PC-9 (cell line): ENCODE measurements around the gene KISS1. TPM values are rescaled to one million over a fixed set of nuclear protein-coding genes. Genes with fewer than 3 reads are reported as not detected.

Experiments
- BruUV-seq: library from RNA; stranded (reverse); fragments of 400-500 nt; replicated peaks from 2 replicates; lab custom pipeline; 2021; lab: Mats Ljungman, UMichigan
- CTCF ChIA-PET: fragments of 300-600 bp; sonication (Branson Sonifier 250); formaldehyde crosslinking; loops from one replicate; lab custom pipeline; 2022; ENCODE audit warnings: antibody characterized with exemption; lab: Charles Lee
- POLR2A ChIA-PET: fragments of 300-600 bp; sonication (Branson Sonifier 250); formaldehyde crosslinking; loops from one replicate; lab custom pipeline; 2022; ENCODE audit warnings: antibody characterized with exemption; ENCODE audit not compliant: unreplicated experiment; lab: Charles Lee
- DNase-seq, 2 experiments: peaks; one replicate each; pipeline versions ENCODE4 v3.0.0 to v3.0.0-alpha.2; 2015 to 2022; ENCODE audit warnings: mixed read lengths in 1 of 2
- H2AFZ ChIP-seq: fragments of 200-600 bp; sonication (generic); 2 replicates; pipeline ENCODE4 v1.8.1; 2017; ENCODE audit warnings: antibody characterized with exemption
- H3F3A ChIP-seq: fragments of 200-600 bp; sonication (generic); 2 replicates; pipeline ENCODE4 v1.8.1; 2017; ENCODE audit warnings: antibody characterized with exemption, mild to moderate bottlenecking, low read depth; ENCODE audit not compliant: insufficient read depth
- H3K27ac ChIP-seq: fragments of 200-600 bp; sonication (generic); 2 replicates; pipeline ENCODE4 v1.6.1; 2016; ENCODE audit warnings: mixed run types
- H3K27me3 ChIP-seq: fragments of 200-600 bp; sonication (generic); 2 replicates; pipeline ENCODE4 v1.6.1; 2016; ENCODE audit warnings: low read depth, mixed run types; ENCODE audit not compliant: insufficient read depth
- H3K36me3 ChIP-seq: fragments of 200-600 bp; sonication (generic); 2 replicates; pipeline ENCODE4 v1.6.1; 2016; ENCODE audit warnings: low read depth, mixed run types
- H3K4me1 ChIP-seq: fragments of 200-600 bp; sonication (generic); replicated peaks from 2 replicates; pipeline ENCODE4 v1.6.1; 2016; ENCODE audit warnings: mixed run types; ENCODE audit not compliant: insufficient read depth
- H3K4me2 ChIP-seq: fragments of 200-600 bp; sonication (generic); 2 replicates; pipeline ENCODE4 v1.6.1; 2017; ENCODE audit warnings: mixed run types
- H3K4me3 ChIP-seq: fragments of 200-600 bp; sonication (generic); 2 replicates; pipeline ENCODE4 v1.6.1; 2016; ENCODE audit warnings: mixed run types
- H3K79me2 ChIP-seq: fragments of 200-600 bp; sonication (generic); 2 replicates; pipeline ENCODE4 v1.6.1; 2017; ENCODE audit warnings: low read depth, mixed run types
- H3K9me2 ChIP-seq: fragments of 200-600 bp; sonication (generic); 2 replicates; pipeline ENCODE4 v1.8.1; 2017; ENCODE audit warnings: mild to moderate bottlenecking; ENCODE audit not compliant: insufficient read depth
- H3K9me3 ChIP-seq: fragments of 200-600 bp; sonication (generic); 2 replicates; pipeline ENCODE4 v1.8.1; 2016; ENCODE audit warnings: low read depth; ENCODE audit not compliant: insufficient read depth
- H4K20me1 ChIP-seq: fragments of 200-600 bp; sonication (generic); 2 replicates; pipeline ENCODE4 v1.8.1; 2017; ENCODE audit not compliant: insufficient read depth
- CTCF ChIP-seq: fragments of 200-600 bp; sonication (generic); conservative IDR thresholded peaks from 2 replicates; pipeline ENCODE4 v1.6.1; 2017; ENCODE audit warnings: mixed run types, antibody characterized with exemption, mild to moderate bottlenecking, moderate library complexity
- EZH2 ChIP-seq: fragments of 200-600 bp; sonication (generic); IDR thresholded peaks from 2 replicates; pipeline ENCODE4 v1.8.0; 2017; ENCODE audit warnings: antibody characterized with exemption, low read depth
- intact Hi-C: fragments of 100-400 bp; cut with micrococcal nuclease; formaldehyde crosslinking; loops from one replicate; pipeline ENCODE4 v1.10.0; 2022; ENCODE audit not compliant: unreplicated experiment
- total RNA-seq: library from RNA; stranded (reverse); gene quantifications from 2 replicates; pipeline ENCODE4 v1.2.3, GENCODE V29; 2021

Gene KISS1
- total RNA-seq, 1 experiment from 2014 or later, result 5.2 TPM

GRCh38 chr1:204143276-204144041 is 52.8 kb downstream of the KISS1 start:
- no peak overlapping the region for H3K4me2 ChIP-seq
- BruUV-seq, result no TSS peak
- H3K9me2 ChIP-seq, result no peaks in the 10 kb centered on the region
- no peak overlapping the region for H3K4me3 ChIP-seq
- H4K20me1 ChIP-seq, result no peaks in the 10 kb centered on the region
- DNase-seq, result no peak
- H3K79me2 ChIP-seq, result no peaks in the 10 kb centered on the region
- intact Hi-C loops, result no loop called here
- ChIA-PET CTCF (interaction anchor here (0.7 kb wide), 1 partner anchor 272 kb away, joined by 3 read pairs; no protein-coding TSS in a partner anchor), POLR2A (no interaction called here)
- H3F3A ChIP-seq, result no peaks in the 10 kb centered on the region
- 0 out of 2 replicates have a peak, but pooled peaks cover 6% of the 10 kb centered on the region for H3K4me1 ChIP-seq
- no peaks in the 10 kb centered on the region for H3K36me3 ChIP-seq
- no peak overlapping the region for H3K27ac ChIP-seq
- no peaks in the 10 kb centered on the region for H3K27me3 ChIP-seq
- H2AFZ ChIP-seq, result no peak overlapping the region
- no peak for TF ChIP-seq EZH2
- no peaks in the 10 kb centered on the region for H3K9me3 ChIP-seq

- no peak overlapping the region for H3K4me3 ChIP-seq
- POLR2A ChIA-PET, result no interaction called here
- CTCF ChIA-PET, result no interaction called here
- H3K79me2 ChIP-seq, result no peaks in the 10 kb centered on the region
- H3F3A ChIP-seq, result no peaks in the 10 kb centered on the region
- H3K27ac ChIP-seq, result no peak overlapping the region
- 0 out of 2 replicates have a peak, but pooled peaks cover 6% of the 10 kb centered on the region for H3K4me1 ChIP-seq
- no peaks in the 10 kb centered on the region for H4K20me1 ChIP-seq
- H2AFZ ChIP-seq, result no peak overlapping the region
- no peaks in the 10 kb centered on the region for H3K9me2 ChIP-seq
- TF ChIP-seq EZH2 (no peak), CTCF (no peak)
- H3K9me3 ChIP-seq, result no peaks in the 10 kb centered on the region
- intact Hi-C loops, result no loop called here
- no peak for DNase-seq
- no peak overlapping the region for H3K4me2 ChIP-seq
- no peaks in the 10 kb centered on the region for H3K27me3 ChIP-seq
- BruUV-seq, result no TSS peak
- no peaks in the 10 kb centered on the region for H3K36me3 ChIP-seq
These were observed 54.0 kb downstream of the KISS1 start for GRCh38 chr1:204142032-204142974.

- intact Hi-C loops, result no loop called here
- Histone ChIP-seq H3K4me1 (peaks cover 14% of the 10 kb centered on the region; the same call in 1 of the 2 replicates), H3K27ac (no peak overlapping the region), H3K27me3 (no peaks in the 10 kb centered on the region), H3K4me2 (no peak overlapping the region), H2AFZ (no peak overlapping the region), H3K9me3 (no peaks in the 10 kb centered on the region), H4K20me1 (no peaks in the 10 kb centered on the region), H3K4me3 (no peak overlapping the region), H3F3A (no peaks in the 10 kb centered on the region), H3K9me2 (no peaks in the 10 kb centered on the region), H3K79me2 (no peaks in the 10 kb centered on the region), H3K36me3 (no peaks in the 10 kb centered on the region)
- CTCF ChIA-PET, result no interaction called here
- POLR2A ChIA-PET, result no interaction called here
- no peak for DNase-seq
- no TSS peak for BruUV-seq
- TF ChIP-seq EZH2 (no peak), CTCF (no peak)
These were observed 55.2 kb downstream of the KISS1 start for GRCh38 chr1:204141131-204141530.

Other genes with a start within 250 kb of the KISS1 start
- 89.9 and 102 TPM in 2 replicates for gene SOX13, start 123.4 kb downstream of the KISS1 start, total RNA-seq
- gene ETNK2, start 44.4 kb downstream of the KISS1 start, total RNA-seq, result 16.3 and 18.3 TPM in 2 replicates
- gene REN, start 30.2 kb downstream of the KISS1 start, total RNA-seq, result 0.81 TPM in 1 of 2 replicates, not detected in the other
- 18.7 and 22.8 TPM in 2 replicates for gene GOLT1A, start 17.5 kb upstream of the KISS1 start, total RNA-seq
- gene PLEKHA6, start 163.4 kb upstream of the KISS1 start, total RNA-seq, result 52.0 and 53.1 TPM in 2 replicates
- gene PPP1R15B, start 215.3 kb upstream of the KISS1 start, total RNA-seq, result 37.3 and 40.9 TPM in 2 replicates